ENCODE data around the gene AGL. TPM values are rescaled to one million over a fixed set of nuclear protein-coding genes. Genes with fewer than 3 reads are reported as not detected.
"Not testable (repeated sequence)": the region's sequence is repeated elsewhere in the genome, so short reads cannot be mapped to it uniquely, and the experiment has no call there.

The AGL gene
- polyA plus RNA-seq, 4 donors, result 25.6 to 35.1 (median 32.8) TPM

GRCh38 chr1:99972066-99972465 lies 121.9 kb downstream of the AGL start:
- not testable (repeated sequence) for DNase-seq (ENCODE audit: low read depth in 4 of 4, low spot score in 3 of 4)

Other genes starting within 250 kb of the AGL start
- 1 to 10 TPM; 2.1 to 3.2 (median 2.3) TPM for gene PALMD, start 204.2 kb upstream of the AGL start, polyA plus RNA-seq (ENCODE audit: insufficient read length in 4 of 4)
- gene FRRS1, start 83.7 kb upstream of the AGL start, polyA plus RNA-seq (ENCODE audit: insufficient read length in 4 of 4), result 10 to 100 TPM in 1 of 4 donors, 1 to 10 TPM in 3; 7.8 to 10.2 (median 8.6) TPM
- 10 to 100 TPM; 30.6 to 41.0 (median 38.4) TPM for gene SLC35A3, start 119.6 kb downstream of the AGL start, polyA plus RNA-seq (ENCODE audit: insufficient read length in 4 of 4)